RPMI7951 (cell line): ENCODE measurements around the gene KANSL3. TPM values are rescaled to one million over a fixed set of nuclear protein-coding genes. Genes with fewer than 3 reads are reported as not detected.
"Not testable (repeated sequence)": the region's sequence is repeated elsewhere in the genome, so short reads cannot be mapped to it uniquely, and the experiment has no call there.

ENCODE experiments used
- DNase-seq: peaks from one replicate; pipeline ENCODE4 v3.0.0-alpha.2; 2012; ENCODE audit warnings: low read depth
- total RNA-seq: library from RNA; depleted of rRNA; stranded (reverse); fragments of >200 nt; shearing (Covaris generic); gene quantifications from 2 replicates; pipeline ENCODE4 v1.2.3, GENCODE V29; 2014

Gene KANSL3
- total RNA-seq, 1 experiment from 2014 or later, result 25.4 TPM

GRCh38 chr2:96558485-96558884 lies 79.6 kb downstream of the KANSL3 start:
- no peak for DNase-seq

GRCh38 chr2:96558061-96558460 lies 80.1 kb downstream of the KANSL3 start:
- no peak for DNase-seq

GRCh38 chr2:96557421-96557820 lies 80.7 kb downstream of the KANSL3 start:
- not testable (repeated sequence) for DNase-seq

- DNase-seq, result peak; percentile 95
Observed at GRCh38 chr2:96556441-96557330, 81.4 kb downstream of the KANSL3 start.

GRCh38 chr2:96555146-96555610 lies 82.9 kb downstream of the KANSL3 start:
- DNase-seq, result no peak

GRCh38 chr2:96554293-96555145 lies 83.6 kb downstream of the KANSL3 start:
- DNase-seq, result peak; percentile 59

- not testable (repeated sequence) for DNase-seq
Observed at GRCh38 chr2:96553957-96554292, 84.2 kb downstream of the KANSL3 start.

- no peak for DNase-seq
Observed at GRCh38 chr2:96553176-96553956, 84.7 kb downstream of the KANSL3 start.

- DNase-seq, result peak; percentile 34
Observed at GRCh38 chr2:96552315-96553175, 85.6 kb downstream of the KANSL3 start.

- no peak for DNase-seq
Observed at GRCh38 chr2:96551605-96552314, 86.4 kb downstream of the KANSL3 start.

- DNase-seq, result no peak
Observed at GRCh38 chr2:96550787-96551604, 87.1 kb downstream of the KANSL3 start.

GRCh38 chr2:96549967-96550786 lies 87.9 kb downstream of the KANSL3 start:
- DNase-seq, result no peak

GRCh38 chr2:96549466-96549785 lies 88.7 kb downstream of the KANSL3 start:
- DNase-seq, result no peak

GRCh38 chr2:96548558-96549465 lies 89.3 kb downstream of the KANSL3 start:
- no peak for DNase-seq

GRCh38 chr2:96547731-96548171 lies 90.4 kb downstream of the KANSL3 start:
- DNase-seq, result no peak

- no peak for DNase-seq
Observed at GRCh38 chr2:96547203-96547641, 90.9 kb downstream of the KANSL3 start.

GRCh38 chr2:96546797-96547196 lies 91.3 kb downstream of the KANSL3 start:
- DNase-seq, result no peak
